K562 (cell line): ENCODE measurements around the gene DLX2. TPM values are rescaled to one million over a fixed set of nuclear protein-coding genes. Genes with fewer than 3 reads are reported as not detected.
A peak's percentile ranks its signal among the peaks of the same experiment; 100 is the strongest.

Experiments used
- ARNT ChIP-seq, 2 experiments: fragments of 450-650 bp; IDR thresholded peaks; 2 replicates each; pipeline ENCODE4 v1.6.1; 2016; ENCODE audit warnings: mild to moderate bottlenecking in 1 of 2
- BRD4 ChIP-seq: fragments of 200-600 bp; sonication (generic); IDR thresholded peaks from 2 replicates; pipeline ENCODE4 v1.6.1; 2017; ENCODE audit warnings: inconsistent platforms
- HDGF ChIP-seq: fragments of 450-650 bp; IDR thresholded peaks from 2 replicates; pipeline ENCODE4 v1.6.1; 2016
- MAFG ChIP-seq: fragments of 450-650 bp; conservative IDR thresholded peaks from 2 replicates; pipeline ENCODE4 v1.6.1; 2016; ENCODE audit warnings: missing genetic modification characterization, missing compliant biosample characterization
- POLR2G ChIP-seq: fragments of 200-400 bp; formaldehyde crosslinking; IDR thresholded peaks from 2 replicates; pipeline ENCODE4 v1.6.1; 2017; ENCODE audit warnings: low read depth, mild to moderate bottlenecking, antibody characterized with exemption, low read length, moderate library complexity
- PRPF4 ChIP-seq: fragments of 200-400 bp; formaldehyde crosslinking; IDR thresholded peaks from one replicate; pipeline ENCODE4 v1.6.1; 2017; ENCODE audit warnings: low read length, low read depth, mild to moderate bottlenecking; ENCODE audit not compliant: insufficient read depth, poor library complexity, severe bottlenecking
- RHOXF2B ChIP-seq: fragments of 250-450 bp; sonication (Bioruptor Pico); conservative IDR thresholded peaks from 2 replicates; pipeline ENCODE4 v1.5.1; 2021
- ZBTB40 ChIP-seq, 2 experiments: fragments of 450-650 bp in 1 of 2; sonication (generic) in 1 of 2; formaldehyde crosslinking in 1 of 2; IDR thresholded peaks; 2 replicates each; pipeline versions ENCODE4 v1.7.1 to v1.9.0; 2016 to 2022; ENCODE audit warnings: inconsistent platforms in 1 of 2, mild to moderate bottlenecking in 1 of 2, missing genetic modification reagents in 1 of 2
- ZBTB9 ChIP-seq: fragments of 450-650 bp; formaldehyde crosslinking; IDR thresholded peaks from 2 replicates; pipeline ENCODE4 v1.4.0; 2020; ENCODE audit warnings: mild to moderate bottlenecking, moderate library complexity
- ZC3H8 ChIP-seq: fragments of 450-650 bp; IDR thresholded peaks from 2 replicates; pipeline ENCODE4 v1.6.1; 2017
- ZNF124 ChIP-seq: sonication (generic); formaldehyde crosslinking; IDR thresholded peaks from 2 replicates; pipeline ENCODE4 v1.8.1; 2022; ENCODE audit warnings: missing genetic modification reagents
- ZNF583 ChIP-seq: fragments of 250-450 bp; sonication (Bioruptor Pico); IDR thresholded peaks from 2 replicates; pipeline ENCODE4 v1.4.0; 2020
- ZNF740 ChIP-seq, 3 experiments: fragments of 200-800 bp in 1 of 3; sonication (Bioruptor generic) in 1 of 3; sonication (generic) in 1 of 3; formaldehyde crosslinking in 1 of 3; IDR thresholded peaks; 2 replicates each; pipeline versions ENCODE4 v1.6.1 to v1.8.0; 2016 to 2022; ENCODE audit warnings: mild to moderate bottlenecking in 2 of 3, missing compliant biosample characterization in 2 of 3, missing genetic modification characterization in 2 of 3, missing genetic modification reagents in 1 of 3
- polyA plus RNA-seq, 8 experiments: library from polyadenylated mRNA; depleted of rRNA in 4 of 8; stranded (reverse) in 5 of 8; unstranded in 3 of 8; fragments of >200 nt; fragmentation: Nextera tagmentation in 2 of 8; fragmentation: Illumina TruSeq in 1 of 8; extraction: Ambion mirVana in 2 of 8; extraction: Trizol in 1 of 8; gene quantifications; 2 replicates each; pipeline versions ENCODE4 v1.2.1 to v1.2.3, GENCODE V29; 2011 to 2014; ENCODE audit warnings: inconsistent platforms in 1 of 8, missing spikeins in 1 of 8
- total RNA-seq, 7 experiments: library from RNA; depleted of rRNA in 6 of 7; stranded (reverse); fragments of >200 nt in 6 of 7; fragmentation: Illumina TruSeq in 2 of 7; extraction: Trizol in 2 of 7; gene quantifications; 2 replicates each; pipeline versions ENCODE4 v1.2.1 to v1.2.3, GENCODE V29; 2011 to 2021; ENCODE audit warnings: low replicate concordance in 1 of 7

DLX2 gene
- total and polyA plus RNA-seq, 9 of the 15 experiments (the other 6 are each of a cell fraction or from before 2014, with no cell fraction given), result 0.14 to 4.3 (median 0.86) TPM

- no peak for TF ChIP-seq ZBTB9 (CRISPR knock-in tag)
- TF ChIP-seq ZC3H8, result no peak
- TF ChIP-seq ZBTB40 (IDR thresholded peaks at IDR 0.05), result peak; percentile 73
- TF ChIP-seq ZBTB40 (CRISPR knock-in tag; IDR thresholded peaks at IDR 0.05), result no peak
- 0 out of 4 replicates have a peak, but pooled peaks of 1 of the 2 experiments have one; percentile 31 for TF ChIP-seq ARNT (IDR thresholded peaks at IDR 0.05)
- TF ChIP-seq MAFG (tag), result no peak
- no peak for TF ChIP-seq ZNF740 (CRISPR knock-in tag; IDR thresholded peaks at IDR 0.05)
- no peak for TF ChIP-seq ZNF740 (tag; IDR thresholded peaks at IDR 0.05)
- TF ChIP-seq RHOXF2B (CRISPR knock-in tag), result no peak
- TF ChIP-seq BRD4, result no peak
- no peak for TF ChIP-seq HDGF
- TF ChIP-seq PRPF4, result no peak
- TF ChIP-seq ZNF583 (CRISPR knock-in tag), result no peak
- TF ChIP-seq POLR2G, result no peak
- no peak for TF ChIP-seq ZNF124 (CRISPR knock-in tag)
Observed at GRCh38 chr2:172099472-172100079, 3.1 kb downstream of the DLX2 start (continued).
